B cell (primary cell): ENCODE data around the gene SLC39A7. TPM values are rescaled to one million over a fixed set of nuclear protein-coding genes. Genes with fewer than 3 reads are reported as not detected.

ENCODE experiments used
- ATAC-seq: fragments of 200-7000 bp; cut with Tn5 transposase; one replicate; pipeline ENCODE4 v1.10.0; 2021; ENCODE audit warnings: low read depth, mild to moderate bottlenecking, moderate number of reproducible peaks, moderate library complexity
- CTCF ChIA-PET: fragments of 350-600 bp; sonication (Branson Sonifier 250); formaldehyde crosslinking; loops from one replicate; lab custom pipeline; 2021; ENCODE audit warnings: antibody characterized with exemption, inconsistent platforms; lab: Charles Lee
- POLR2A ChIA-PET: fragments of 350-600 bp; sonication (Branson Sonifier 250); formaldehyde crosslinking; loops from one replicate; lab custom pipeline; 2021; ENCODE audit warnings: antibody characterized with exemption; lab: Charles Lee
- DNase-seq: peaks from one replicate; pipeline ENCODE4 v3.0.0; 2013
- H2AFZ ChIP-seq: 2 replicates; pipeline ENCODE4 v1.6.1; 2012; ENCODE audit warnings: mild to moderate bottlenecking, low read depth, low read length; ENCODE audit not compliant: insufficient read depth, poor library complexity, severe bottlenecking
- H3K27ac ChIP-seq, 2 donors: 1 replicate in 1 of 2; 2 replicates in 1 of 2; pipeline ENCODE4 v1.5.1; 2012 to 2013; ENCODE audit warnings: low read length in 2 of 2, mild to moderate bottlenecking in 2 of 2, moderate library complexity in 1 of 2
- H3K27me3 ChIP-seq, 4 experiments: fragments of 200-600 bp in 1 of 4; sonication (generic) in 1 of 4; replicated peaks in 1 of 4; 1 replicate in 2 of 4; 2 replicates in 2 of 4; pipeline versions ENCODE4 v1.6.1 to v1.7.0; 2013 to 2016; ENCODE audit warnings: low read length in 3 of 4, mild to moderate bottlenecking in 2 of 4, mixed read lengths in 1 of 4, moderate library complexity in 1 of 4; ENCODE audit not compliant: insufficient read depth in 4 of 4, control insufficient read depth in 3 of 4; ENCODE audit errors: control extremely low read depth in 1 of 4
- H3K36me3 ChIP-seq, 2 experiments: replicated peaks in 1 of 2; 1 replicate in 1 of 2; 2 replicates in 1 of 2; pipeline versions ENCODE4 v1.6.1 to v1.7.1; 2013; ENCODE audit warnings: low read length in 1 of 2; ENCODE audit not compliant: insufficient read depth in 2 of 2, control insufficient read depth in 1 of 2; ENCODE audit errors: control extremely low read depth in 1 of 2, extremely low read depth in 1 of 2
- H3K4me1 ChIP-seq, 2 donors: fragments of 200-600 bp in 1 of 2; sonication (generic) in 1 of 2; 1 replicate in 1 of 2; 2 replicates in 1 of 2; pipeline versions ENCODE4 v1.5.1 to v1.6.1; 2013 to 2017; ENCODE audit warnings: low read length in 2 of 2; ENCODE audit not compliant: control insufficient read depth in 2 of 2, insufficient read depth in 2 of 2
- H3K4me2 ChIP-seq: replicated peaks from 2 replicates; pipeline ENCODE3; 2012; ENCODE audit warnings: mild to moderate bottlenecking, low read depth, low read length; ENCODE audit not compliant: poor library complexity, severe bottlenecking
- H3K4me3 ChIP-seq, 5 experiments: fragments of 200-600 bp in 1 of 5; sonication (generic) in 1 of 5; 1 replicate in 3 of 5; 2 replicates in 2 of 5; pipeline versions ENCODE4 v1.5.1 to v1.7.0; 2011 to 2016; ENCODE audit warnings: low read length in 4 of 5, mild to moderate bottlenecking in 4 of 5, low read depth in 2 of 5, control low read depth in 1 of 5, moderate library complexity in 1 of 5; ENCODE audit not compliant: insufficient read depth in 1 of 5; ENCODE audit errors: control extremely low read depth in 1 of 5, extremely low read depth in 1 of 5
- H3K79me2 ChIP-seq: fragments of 200-600 bp; sonication (generic); one replicate; pipeline ENCODE4 v1.6.0; 2016; ENCODE audit warnings: low read length; ENCODE audit not compliant: control insufficient read depth, insufficient read depth
- H3K9ac ChIP-seq: fragments of 200-600 bp; sonication (generic); 2 replicates; pipeline ENCODE4 v1.6.1; 2017; ENCODE audit warnings: mild to moderate bottlenecking, low read length, moderate library complexity
- H3K9me3 ChIP-seq, 3 donors: one replicate each; pipeline versions ENCODE4 v1.6.1 to v1.7.1; 2013; ENCODE audit warnings: low read length in 2 of 3; ENCODE audit not compliant: control insufficient read depth in 2 of 3, insufficient read depth in 1 of 3; ENCODE audit errors: control extremely low read depth in 1 of 3
- H4K20me1 ChIP-seq: 2 replicates; pipeline ENCODE4 v1.6.0; 2012; ENCODE audit warnings: mild to moderate bottlenecking, low read length; ENCODE audit not compliant: insufficient read depth, control insufficient read depth, poor library complexity, severe bottlenecking
- H3K27ac Mint-ChIP-seq: one replicate; pipeline ENCODE4 v1.8.0; 2021; ENCODE audit warnings: mixed read lengths
- H3K27me3 Mint-ChIP-seq: one replicate; pipeline ENCODE4 v1.8.0; 2021; ENCODE audit warnings: mixed read lengths
- H3K4me1 Mint-ChIP-seq: one replicate; pipeline ENCODE4 v1.8.0; 2021; ENCODE audit warnings: mixed read lengths
- H3K4me3 Mint-ChIP-seq: one replicate; pipeline ENCODE4 v1.8.0; 2021; ENCODE audit warnings: mixed read lengths
- H3K9me3 Mint-ChIP-seq: one replicate; pipeline ENCODE4 v1.8.0; 2022; ENCODE audit warnings: mixed read lengths; ENCODE audit not compliant: insufficient read depth
- EZH2 ChIP-seq: IDR thresholded peaks from 2 replicates; pipeline ENCODE4 v1.6.1; 2012; ENCODE audit warnings: borderline replicate concordance, low read depth, mild to moderate bottlenecking, moderate library complexity, low read length; ENCODE audit not compliant: insufficient read depth, poor library complexity, severe bottlenecking
- WGBS: methylation state at CpG from one replicate; pipeline ENCODE4 v1.1.5; 2013; ENCODE audit warnings: missing lambda C conversion rate; ENCODE audit not compliant: insufficient coverage; 5-methylcytosine and 5-hydroxymethylcytosine counted together
- intact Hi-C: fragments of 100-400 bp; cut with micrococcal nuclease; formaldehyde crosslinking; loops from one replicate; pipeline ENCODE4 v1.10.0; 2022
- polyA minus RNA-seq: library from RNA; depleted of rRNA, polyadenylated mRNA; stranded (reverse); fragments of >200 nt; gene quantifications from 2 replicates; pipeline ENCODE4 v1.2.3, GENCODE V29; 2012
- polyA plus RNA-seq: library from polyadenylated mRNA; depleted of rRNA; stranded (reverse); fragments of >200 nt; gene quantifications from 2 replicates; pipeline ENCODE4 v1.2.3, GENCODE V29; 2012
- total RNA-seq, 2 donors: library from RNA; stranded (reverse); fragments of 120-200 nt in 1 of 2; gene quantifications; 1 replicate in 1 of 2; 2 replicates in 1 of 2; pipeline versions ENCODE4 v1.2.3 to v1.2.4, GENCODE V29; 2013 to 2022
- TF ChIP-seq, protein P1 (sequence below): fragments of 200-600 bp; IDR thresholded peaks from one replicate; pipeline ENCODE4 v1.8.0; 2022; ENCODE audit warnings: antibody characterized with exemption, mild to moderate bottlenecking

Gene SLC39A7, protein sequence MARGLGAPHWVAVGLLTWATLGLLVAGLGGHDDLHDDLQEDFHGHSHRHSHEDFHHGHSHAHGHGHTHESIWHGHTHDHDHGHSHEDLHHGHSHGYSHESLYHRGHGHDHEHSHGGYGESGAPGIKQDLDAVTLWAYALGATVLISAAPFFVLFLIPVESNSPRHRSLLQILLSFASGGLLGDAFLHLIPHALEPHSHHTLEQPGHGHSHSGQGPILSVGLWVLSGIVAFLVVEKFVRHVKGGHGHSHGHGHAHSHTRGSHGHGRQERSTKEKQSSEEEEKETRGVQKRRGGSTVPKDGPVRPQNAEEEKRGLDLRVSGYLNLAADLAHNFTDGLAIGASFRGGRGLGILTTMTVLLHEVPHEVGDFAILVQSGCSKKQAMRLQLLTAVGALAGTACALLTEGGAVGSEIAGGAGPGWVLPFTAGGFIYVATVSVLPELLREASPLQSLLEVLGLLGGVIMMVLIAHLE
- total RNA-seq (26.1 and 29.6 TPM in 2 replicates), polyA plus RNA-seq (18.7 and 22.2 TPM in 2 replicates), polyA minus RNA-seq (19.0 and 23.5 TPM in 2 replicates)
- 26.9 TPM for total RNA-seq (2013)

DNA sequence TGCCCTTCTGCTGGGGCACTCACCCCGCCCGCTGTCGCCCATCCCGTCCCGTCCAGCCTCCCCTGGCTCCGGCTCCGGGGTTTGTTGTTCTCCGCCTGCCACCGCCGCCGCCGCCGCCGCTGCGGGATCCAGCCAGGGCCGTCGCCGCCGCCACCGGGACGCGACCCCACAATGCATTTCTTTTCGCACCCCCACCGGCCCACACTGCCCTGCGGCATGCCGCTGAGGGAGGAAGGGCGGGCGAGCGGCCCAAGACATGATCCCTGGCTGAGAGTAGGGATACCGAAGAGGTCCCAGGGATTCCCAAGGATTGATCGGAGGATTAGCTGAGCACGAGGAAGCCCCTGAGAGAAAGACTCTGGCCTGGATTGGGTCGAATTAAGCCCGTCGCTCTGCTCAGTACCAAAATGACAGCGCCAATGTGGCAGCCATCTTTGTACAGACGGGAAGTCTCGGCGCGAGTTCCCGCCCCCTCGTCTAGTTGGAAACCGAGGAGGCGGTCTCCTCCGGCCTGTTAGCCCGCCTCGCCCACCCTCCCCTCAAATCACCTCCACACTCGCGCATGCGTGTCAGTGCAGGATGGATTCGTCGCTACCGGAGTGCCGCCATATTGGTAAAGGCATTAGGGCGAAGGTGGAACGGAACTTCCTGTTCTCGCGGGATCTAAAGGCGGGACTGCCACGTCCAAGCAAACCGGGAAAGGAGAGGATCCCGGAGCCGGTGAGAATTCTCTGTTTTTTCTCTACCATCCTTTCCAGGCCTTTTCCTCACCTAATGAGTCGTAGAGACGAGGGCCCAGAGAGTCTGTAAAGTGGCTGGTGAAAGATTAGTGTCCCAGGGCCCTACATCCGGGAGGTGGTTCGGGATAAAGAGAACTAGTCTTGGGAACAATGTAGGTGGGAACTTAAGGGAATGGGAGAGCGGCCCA is at the start of gene SLC39A7, which contains the start of gene RXRB:
Gene SLC39A7, plus strand, starts transcription at position 649 of the 928 bp plus-strand sequence. CDS start 379 bp downstream, outside the sequence.
Gene RXRB, minus strand, starts transcription at position 447 of the 928 bp plus-strand sequence. Its CDS starts 189 bp downstream, at position 258.
- WGBS, result under 1% methylated on average over 59 of the region's 68 CpGs

More for the DNA sequence above, at the start of gene SLC39A7, which contains the start of gene RXRB:
- H3K27ac ChIP-seq, result peak within 1 kb of the TSS; percentile 93 to 94
- no peaks in the 10 kb centered on the region for H3K9me3 ChIP-seq
- H3K4me1 ChIP-seq, result peaks cover 30 to 57% of the 10 kb centered on the region in 2 donors
- H3K4me3 ChIP-seq, result peak within 1 kb of the TSS; percentile 83 to 99 (median 95)
- CTCF ChIA-PET, result interaction anchor here (0.9 kb wide), 1 partner anchor 88 kb away, joined by 3 read pairs; the partner anchor contains the start of gene WDR46
- H3K9me3 Mint-ChIP-seq, result no peaks in the 10 kb centered on the region
- no peaks in the 10 kb centered on the region for H3K27me3 ChIP-seq
- peaks cover 71% of the 10 kb centered on the region for H3K4me1 Mint-ChIP-seq
- H2AFZ ChIP-seq, result peak within 1 kb of the TSS; percentile 79
- H3K4me2 ChIP-seq, result peak within 1 kb of the TSS; percentile 78
- DNase-seq (peak; percentile 100), ATAC-seq (peak; percentile 74)
- peak within 1 kb of the TSS; percentile 75 for H3K9ac ChIP-seq
- TF ChIP-seq EZH2, result no peak
- TF ChIP-seq, protein P1, sequence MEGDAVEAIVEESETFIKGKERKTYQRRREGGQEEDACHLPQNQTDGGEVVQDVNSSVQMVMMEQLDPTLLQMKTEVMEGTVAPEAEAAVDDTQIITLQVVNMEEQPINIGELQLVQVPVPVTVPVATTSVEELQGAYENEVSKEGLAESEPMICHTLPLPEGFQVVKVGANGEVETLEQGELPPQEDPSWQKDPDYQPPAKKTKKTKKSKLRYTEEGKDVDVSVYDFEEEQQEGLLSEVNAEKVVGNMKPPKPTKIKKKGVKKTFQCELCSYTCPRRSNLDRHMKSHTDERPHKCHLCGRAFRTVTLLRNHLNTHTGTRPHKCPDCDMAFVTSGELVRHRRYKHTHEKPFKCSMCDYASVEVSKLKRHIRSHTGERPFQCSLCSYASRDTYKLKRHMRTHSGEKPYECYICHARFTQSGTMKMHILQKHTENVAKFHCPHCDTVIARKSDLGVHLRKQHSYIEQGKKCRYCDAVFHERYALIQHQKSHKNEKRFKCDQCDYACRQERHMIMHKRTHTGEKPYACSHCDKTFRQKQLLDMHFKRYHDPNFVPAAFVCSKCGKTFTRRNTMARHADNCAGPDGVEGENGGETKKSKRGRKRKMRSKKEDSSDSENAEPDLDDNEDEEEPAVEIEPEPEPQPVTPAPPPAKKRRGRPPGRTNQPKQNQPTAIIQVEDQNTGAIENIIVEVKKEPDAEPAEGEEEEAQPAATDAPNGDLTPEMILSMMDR, result no peak
- peaks cover 0 to 42% of the 10 kb centered on the region in 2 experiments for H3K36me3 ChIP-seq
- peak within 1 kb of the TSS; percentile 99 for H3K4me3 Mint-ChIP-seq
- peak within 1 kb of the TSS; percentile 99 for H3K27ac Mint-ChIP-seq
- intact Hi-C loops, result loop anchor here (1.0 to 10.0 kb wide), 9 partner anchors 8 to 1226 kb away; partner anchors contain the start of genes AGPAT1, CUTA, DXO and PFDN6
- H3K27me3 Mint-ChIP-seq, result no peaks in the 10 kb centered on the region
- peaks cover 25% of the 10 kb centered on the region for H4K20me1 ChIP-seq
- H3K79me2 ChIP-seq, result peaks cover 55% of the 10 kb centered on the region
- POLR2A ChIA-PET, result interaction anchor here (0.7 to 1.5 kb wide), 9 partner anchors 8 to 369 kb away, joined by 3 to 13 read pairs (median 5); partner anchors contain the start of genes COL11A2, PHF1, RGL2 and RING1
